HepG2 (cell line): ENCODE results near the gene PRCD. TPM values are rescaled to one million over a fixed set of nuclear protein-coding genes. Genes with fewer than 3 reads are reported as not detected.

Experiments used
- ATAD3A ChIP-seq: sonication (generic); formaldehyde crosslinking; IDR thresholded peaks from 2 replicates; pipeline ENCODE4 v1.4.0; 2020; ENCODE audit warnings: missing genetic modification reagents
- CBX2 ChIP-seq, 2 experiments: fragments of 200-600 bp in 1 of 2; sonication (generic); formaldehyde crosslinking in 1 of 2; IDR thresholded peaks; 2 replicates each; pipeline versions ENCODE4 v1.7.0 to v1.8.1; 2018 to 2022; ENCODE audit warnings: low read depth in 2 of 2, low read length in 1 of 2, mild to moderate bottlenecking in 1 of 2, missing genetic modification reagents in 1 of 2
- CCAR2 ChIP-seq: fragments of 200-400 bp; formaldehyde crosslinking; optimal IDR thresholded peaks from 2 replicates; pipeline ENCODE3; 2018; ENCODE audit warnings: low read depth, mild to moderate bottlenecking, low read length, moderate library complexity
- HCFC1 ChIP-seq: fragments of 150-350 bp; IDR thresholded peaks from 2 replicates; pipeline ENCODE4 v1.6.1; 2014; ENCODE audit warnings: low read depth, low read length
- HIVEP1 ChIP-seq: sonication (generic); formaldehyde crosslinking; IDR thresholded peaks from 2 replicates; pipeline ENCODE4 v1.4.0; 2020; ENCODE audit warnings: mild to moderate bottlenecking, missing genetic modification reagents
- KDM2A ChIP-seq: sonication (generic); formaldehyde crosslinking; IDR thresholded peaks from 2 replicates; pipeline ENCODE4 v1.4.0; 2020; ENCODE audit warnings: low read depth, missing genetic modification reagents, borderline replicate concordance
- KMT2B ChIP-seq: IDR thresholded peaks from 2 replicates; pipeline ENCODE4 v1.6.1; 2016; ENCODE audit warnings: missing genetic modification reagents, missing compliant biosample characterization
- MAFF ChIP-seq: IDR thresholded peaks from 2 replicates; pipeline ENCODE4 v1.6.1; 2011; ENCODE audit warnings: low read depth, low read length, improper control_type of control experiment
- MEIS1 ChIP-seq: sonication (generic); formaldehyde crosslinking; IDR thresholded peaks from 2 replicates; pipeline ENCODE4 v1.9.0; 2021; ENCODE audit warnings: mild to moderate bottlenecking, missing genetic modification reagents, moderate library complexity, borderline replicate concordance
- NRL ChIP-seq: sonication (generic); formaldehyde crosslinking; IDR thresholded peaks from 2 replicates; pipeline ENCODE4 v1.5.0; 2020; ENCODE audit warnings: missing genetic modification reagents, mild to moderate bottlenecking, moderate library complexity, borderline replicate concordance
- RORA ChIP-seq: sonication (generic); formaldehyde crosslinking; IDR thresholded peaks from 2 replicates; pipeline ENCODE4 v1.5.0; 2020; ENCODE audit warnings: mild to moderate bottlenecking, missing genetic modification reagents, moderate library complexity
- SMAD9 ChIP-seq: sonication (generic); formaldehyde crosslinking; IDR thresholded peaks from 2 replicates; pipeline ENCODE4 v1.5.1; 2020; ENCODE audit warnings: mild to moderate bottlenecking, missing genetic modification reagents
- TRIM24 ChIP-seq: sonication (generic); formaldehyde crosslinking; IDR thresholded peaks from 2 replicates; pipeline ENCODE4 v1.8.0; 2022; ENCODE audit warnings: mild to moderate bottlenecking, missing genetic modification reagents
- XRCC5 ChIP-seq: fragments of 200-400 bp; formaldehyde crosslinking; optimal IDR thresholded peaks from 2 replicates; pipeline ENCODE3; 2017; ENCODE audit warnings: mild to moderate bottlenecking, low read length
- ZIK1 ChIP-seq: sonication (generic); formaldehyde crosslinking; IDR thresholded peaks from 2 replicates; pipeline ENCODE4 v1.5.0; 2020; ENCODE audit warnings: mild to moderate bottlenecking, low read depth, missing genetic modification reagents, borderline replicate concordance
- ZNF12 ChIP-seq: sonication (generic); formaldehyde crosslinking; IDR thresholded peaks from 2 replicates; pipeline ENCODE4 v1.5.0; 2020; ENCODE audit warnings: missing genetic modification reagents
- ZNF281 ChIP-seq: sonication (generic); formaldehyde crosslinking; IDR thresholded peaks from 2 replicates; pipeline ENCODE4 v1.4.0; 2020; ENCODE audit warnings: missing genetic modification reagents, borderline replicate concordance
- ZNF451 ChIP-seq: sonication (generic); formaldehyde crosslinking; IDR thresholded peaks from 2 replicates; pipeline ENCODE4 v1.5.0; 2020; ENCODE audit warnings: mild to moderate bottlenecking, missing genetic modification reagents
- ZNF546 ChIP-seq: sonication (generic); formaldehyde crosslinking; conservative IDR thresholded peaks from 2 replicates; pipeline ENCODE4 v1.8.1; 2023; ENCODE audit warnings: mild to moderate bottlenecking, missing genetic modification reagents
- ZNF563 ChIP-seq: sonication (generic); formaldehyde crosslinking; IDR thresholded peaks from 2 replicates; pipeline ENCODE4 v1.8.0; 2022; ENCODE audit warnings: mild to moderate bottlenecking, moderate library complexity, missing genetic modification reagents
- ZNF564 ChIP-seq: sonication (generic); formaldehyde crosslinking; IDR thresholded peaks from 2 replicates; pipeline ENCODE4 v1.8.1; 2023; ENCODE audit warnings: mild to moderate bottlenecking, missing genetic modification reagents
- polyA plus RNA-seq, 8 experiments: library from polyadenylated mRNA; depleted of rRNA in 3 of 8; stranded (reverse) in 7 of 8; unstranded in 1 of 8; fragments of >200 nt; fragmentation: Illumina TruSeq in 4 of 8; extraction: Trizol in 4 of 8; gene quantifications; 2 replicates each; pipeline versions ENCODE4 v1.2.1 to v1.2.3, GENCODE V29; 2011 to 2016; ENCODE audit warnings: low read depth in 4 of 8, missing spikeins in 1 of 8, mixed read lengths in 1 of 8; ENCODE audit not compliant: insufficient read depth in 1 of 8
- total RNA-seq, 5 experiments: library from RNA; depleted of rRNA; stranded (reverse); fragments of >200 nt; fragmentation: Illumina TruSeq; extraction: Trizol; gene quantifications; 2 replicates each; pipeline ENCODE4 v1.2.3, GENCODE V29; 2016; ENCODE audit warnings: low read depth in 1 of 5
- TF ChIP-seq, protein P1 (sequence below): sonication (generic); formaldehyde crosslinking; IDR thresholded peaks from 2 replicates; pipeline ENCODE4 v1.5.0; 2020; ENCODE audit warnings: missing genetic modification reagents
- TF ChIP-seq, protein P2 (sequence below): sonication (generic); formaldehyde crosslinking; IDR thresholded peaks from 2 replicates; pipeline ENCODE4 v1.4.0; 2020; ENCODE audit warnings: missing genetic modification reagents
- TF ChIP-seq, protein P3 (sequence below): sonication (generic); formaldehyde crosslinking; IDR thresholded peaks from 2 replicates; pipeline ENCODE4 v1.5.1; 2020; ENCODE audit warnings: mild to moderate bottlenecking, missing genetic modification reagents, borderline replicate concordance

The PRCD gene
- total and polyA plus RNA-seq, 2 of the 13 experiments (the other 11 are each of a cell fraction or from before 2014, with no cell fraction given): 0.51 TPM; not detected in 1

- TF ChIP-seq, protein P1, sequence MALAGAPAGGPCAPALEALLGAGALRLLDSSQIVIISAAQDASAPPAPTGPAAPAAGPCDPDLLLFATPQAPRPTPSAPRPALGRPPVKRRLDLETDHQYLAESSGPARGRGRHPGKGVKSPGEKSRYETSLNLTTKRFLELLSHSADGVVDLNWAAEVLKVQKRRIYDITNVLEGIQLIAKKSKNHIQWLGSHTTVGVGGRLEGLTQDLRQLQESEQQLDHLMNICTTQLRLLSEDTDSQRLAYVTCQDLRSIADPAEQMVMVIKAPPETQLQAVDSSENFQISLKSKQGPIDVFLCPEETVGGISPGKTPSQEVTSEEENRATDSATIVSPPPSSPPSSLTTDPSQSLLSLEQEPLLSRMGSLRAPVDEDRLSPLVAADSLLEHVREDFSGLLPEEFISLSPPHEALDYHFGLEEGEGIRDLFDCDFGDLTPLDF (CRISPR knock-in tag): no peak
- TF ChIP-seq NRL (CRISPR knock-in tag) (0 out of 2 replicates have a peak, but pooled peaks have one; percentile 8), KMT2B (no peak), SMAD9 (CRISPR knock-in tag) (no peak), RORA (CRISPR knock-in tag) (no peak), HIVEP1 (CRISPR knock-in tag) (no peak), ZIK1 (CRISPR knock-in tag) (no peak), ZNF281 (CRISPR knock-in tag) (no peak), MEIS1 (CRISPR knock-in tag) (no peak), TRIM24 (CRISPR knock-in tag) (no peak), CBX2 (IDR thresholded peaks at IDR 0.05; ENCODE audit: low read depth, low read length) (no peak), CBX2 (CRISPR knock-in tag; IDR thresholded peaks at IDR 0.05; ENCODE audit: low read depth) (peak; percentile 82; the same call in 1 of the 2 replicates), ZNF12 (CRISPR knock-in tag) (no peak), KDM2A (CRISPR knock-in tag) (peak; percentile 19; the same call in 1 of the 2 replicates), MAFF (no peak), CCAR2 (no peak), HCFC1 (no peak), ZNF546 (no peak), ZNF564 (CRISPR knock-in tag) (peak; percentile 84; the same call in 1 of the 2 replicates), ZNF451 (CRISPR knock-in tag) (no peak), ZNF563 (no peak), XRCC5 (peak; percentile 38), ATAD3A (CRISPR knock-in tag) (no peak)
- TF ChIP-seq, protein P2, sequence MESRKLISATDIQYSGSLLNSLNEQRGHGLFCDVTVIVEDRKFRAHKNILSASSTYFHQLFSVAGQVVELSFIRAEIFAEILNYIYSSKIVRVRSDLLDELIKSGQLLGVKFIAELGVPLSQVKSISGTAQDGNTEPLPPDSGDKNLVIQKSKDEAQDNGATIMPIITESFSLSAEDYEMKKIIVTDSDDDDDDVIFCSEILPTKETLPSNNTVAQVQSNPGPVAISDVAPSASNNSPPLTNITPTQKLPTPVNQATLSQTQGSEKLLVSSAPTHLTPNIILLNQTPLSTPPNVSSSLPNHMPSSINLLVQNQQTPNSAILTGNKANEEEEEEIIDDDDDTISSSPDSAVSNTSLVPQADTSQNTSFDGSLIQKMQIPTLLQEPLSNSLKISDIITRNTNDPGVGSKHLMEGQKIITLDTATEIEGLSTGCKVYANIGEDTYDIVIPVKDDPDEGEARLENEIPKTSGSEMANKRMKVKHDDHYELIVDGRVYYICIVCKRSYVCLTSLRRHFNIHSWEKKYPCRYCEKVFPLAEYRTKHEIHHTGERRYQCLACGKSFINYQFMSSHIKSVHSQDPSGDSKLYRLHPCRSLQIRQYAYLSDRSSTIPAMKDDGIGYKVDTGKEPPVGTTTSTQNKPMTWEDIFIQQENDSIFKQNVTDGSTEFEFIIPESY: no peak
- TF ChIP-seq, protein P3, sequence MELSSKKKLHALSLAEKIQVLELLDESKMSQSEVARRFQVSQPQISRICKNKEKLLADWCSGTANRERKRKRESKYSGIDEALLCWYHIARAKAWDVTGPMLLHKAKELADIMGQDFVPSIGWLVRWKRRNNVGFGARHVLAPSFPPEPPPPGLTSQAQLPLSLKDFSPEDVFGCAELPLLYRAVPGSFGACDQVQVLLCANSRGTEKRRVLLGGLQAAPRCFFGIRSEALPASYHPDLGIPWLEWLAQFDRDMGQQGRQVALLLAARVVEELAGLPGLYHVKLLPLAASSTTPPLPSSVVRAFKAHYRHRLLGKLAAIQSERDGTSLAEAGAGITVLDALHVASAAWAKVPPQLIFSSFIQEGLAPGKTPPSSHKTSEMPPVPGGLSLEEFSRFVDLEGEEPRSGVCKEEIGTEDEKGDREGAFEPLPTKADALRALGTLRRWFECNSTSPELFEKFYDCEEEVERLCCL (CRISPR knock-in tag): 0 out of 2 replicates have a peak, but pooled peaks have one; percentile 52
Observed at GRCh38 chr17:76585033-76585648, 45.3 kb downstream of the PRCD start (continued).
